Kidney (tissue), 14 donors: ENCODE results near the gene QPRT. TPM values are rescaled to one million over a fixed set of nuclear protein-coding genes. Genes with fewer than 3 reads are reported as not detected.

Source experiments
- DNase-seq, 5 donors: peaks; one replicate each; pipeline ENCODE4 v3.0.0-alpha.2; 2013 to 2020
- FAIRE-seq: peaks from 2 replicates; lab custom pipeline; 2012; peaks lifted over from hg19 to GRCh38; lab: Jason Lieb, UNC
- H3K27ac ChIP-seq, 2 donors: one replicate each; pipeline ENCODE4 v1.7.0; 2013; ENCODE audit warnings: low read depth in 2 of 2, low read length in 2 of 2, inconsistent platforms in 1 of 2
- H3K27me3 ChIP-seq: one replicate; pipeline ENCODE4 v1.7.1; 2013; ENCODE audit warnings: low read length, inconsistent platforms; ENCODE audit not compliant: control insufficient read depth, insufficient read depth
- H3K36me3 ChIP-seq, 3 donors: one replicate each; pipeline versions ENCODE4 v1.7.0 to v1.7.1; 2013; ENCODE audit warnings: low read length in 3 of 3, control low read depth in 1 of 3, inconsistent platforms in 1 of 3; ENCODE audit not compliant: insufficient read depth in 3 of 3, control insufficient read depth in 2 of 3
- H3K4me1 ChIP-seq, 3 donors: one replicate each; pipeline versions ENCODE4 v1.7.0 to v1.7.1; 2013; ENCODE audit warnings: low read length in 3 of 3, inconsistent platforms in 1 of 3, low read depth in 1 of 3; ENCODE audit not compliant: control insufficient read depth in 2 of 3, insufficient read depth in 2 of 3
- H3K4me3 ChIP-seq, 3 donors: one replicate each; pipeline versions ENCODE4 v1.7.0 to v1.8.1; 2013; ENCODE audit warnings: low read length in 3 of 3, control low read depth in 1 of 3, inconsistent platforms in 1 of 3
- H3K9ac ChIP-seq, 3 donors: one replicate each; pipeline versions ENCODE4 v1.7.0 to v1.7.1; 2013; ENCODE audit warnings: low read length in 3 of 3, control low read depth in 1 of 3, inconsistent platforms in 1 of 3
- H3K9me3 ChIP-seq, 3 donors: one replicate each; pipeline versions ENCODE4 v1.7.0 to v1.7.1; 2013; ENCODE audit warnings: low read length in 3 of 3, control low read depth in 1 of 3, inconsistent platforms in 1 of 3; ENCODE audit not compliant: control insufficient read depth in 2 of 3, insufficient read depth in 1 of 3
- CTCF ChIP-seq: IDR thresholded peaks from 3 replicates; pipeline ENCODE4 v1.5.1; 2012; ENCODE audit warnings: mild to moderate bottlenecking, moderate library complexity, borderline replicate concordance; ENCODE audit not compliant: insufficient read depth; ENCODE audit errors: extremely low read depth
- intact Hi-C: fragments of 100-400 bp; cut with DNase I; formaldehyde crosslinking; loops from one replicate; pipeline ENCODE4 v1.11.1; 2022
- polyA plus RNA-seq: library from polyadenylated mRNA; stranded (reverse); fragments of 350-450 nt; fragmentation: Illumina TruSeq; extraction: RNeasy Lipid Tissue Mini Kit (QIAGEN cat#74804); gene quantifications from one replicate; pipeline ENCODE4 v1.2.3, GENCODE V29; 2014; ENCODE audit warnings: low read depth, low replicate concordance; ENCODE audit not compliant: insufficient read depth
- total RNA-seq: library from RNA; stranded (reverse); fragmentation: NEBNext Ultra II Directional; extraction: Animal tissue kit (Norgen Biotek cat#: 25700); gene quantifications from one replicate; pipeline ENCODE4 v1.2.1, GENCODE V29; 2021
- donor health status: control.
- donor health status: control.
- donor health status: control.
- donor health status: control.
- donor health status: control.
- donor health status: DM: yes; HTN: yes; CAD: no.
- donor health status: Normal renal cell carcinoma (clear cell type).

QPRT gene
- total and polyA plus RNA-seq, 2 donors from 2014 or later: 13.9 to 168 TPM

GRCh38 chr16:29641561-29641960 lies 37.4 kb upstream of the QPRT start:
- no peak overlapping the region for H3K9ac ChIP-seq
- TF ChIP-seq CTCF: peak; percentile 7
- intact Hi-C loops: no loop called here
- H3K27me3 ChIP-seq: no peaks in the 10 kb centered on the region
- FAIRE-seq (no peak), DNase-seq (peak in 1 of 5 donors; percentile 47)
- H3K27ac ChIP-seq: no peak overlapping the region
- no peaks in the 10 kb centered on the region for H3K4me1 ChIP-seq
- H3K9me3 ChIP-seq: no peaks in the 10 kb centered on the region
- no peak overlapping the region for H3K4me3 ChIP-seq
- H3K36me3 ChIP-seq: no peaks in the 10 kb centered on the region

- H3K4me3 ChIP-seq: no peak overlapping the region
- intact Hi-C loops: no loop called here
- no peaks in the 10 kb centered on the region for H3K36me3 ChIP-seq
- TF ChIP-seq CTCF: no peak
- no peak overlapping the region for H3K27ac ChIP-seq
- H3K9ac ChIP-seq: no peak overlapping the region
- no peak for FAIRE-seq
- no peak for DNase-seq
- H3K4me1 ChIP-seq: no peaks in the 10 kb centered on the region
- no peaks in the 10 kb centered on the region for H3K27me3 ChIP-seq
- no peaks in the 10 kb centered on the region for H3K9me3 ChIP-seq
These were observed 35.4 kb upstream of the QPRT start for GRCh38 chr16:29643596-29643995.

GRCh38 chr16:29644338-29644857 lies 34.6 kb upstream of the QPRT start:
- intact Hi-C loops: no loop called here
- FAIRE-seq (no peak), DNase-seq (no peak)
- no peaks in the 10 kb centered on the region for H3K4me1 ChIP-seq
- H3K4me3 ChIP-seq: no peak overlapping the region
- TF ChIP-seq CTCF: no peak
- H3K9ac ChIP-seq: no peak overlapping the region
- no peak overlapping the region for H3K27ac ChIP-seq
- no peaks in the 10 kb centered on the region for H3K27me3 ChIP-seq
- H3K9me3 ChIP-seq: no peaks in the 10 kb centered on the region
- no peaks in the 10 kb centered on the region for H3K36me3 ChIP-seq
